Stimulated activated CD4-positive, alpha-beta T cell treated with anti-CD3 and anti-CD28 coated beads, Interleukin-2, amount 100 ng/mL, for 24 hours (primary cell): Measurements from ENCODE around the gene PACS1.
A peak's percentile ranks its signal among the peaks of the same experiment; 100 is the strongest.
"Not testable (repeated sequence)": the region's sequence is repeated elsewhere in the genome, so short reads cannot be mapped to it uniquely, and the experiment has no call there.

Experiments used
- DNase-seq, 2 donors: peaks; one replicate each; pipeline ENCODE4 v3.0.0-alpha.2; 2020

The PACS1 gene

DNA sequence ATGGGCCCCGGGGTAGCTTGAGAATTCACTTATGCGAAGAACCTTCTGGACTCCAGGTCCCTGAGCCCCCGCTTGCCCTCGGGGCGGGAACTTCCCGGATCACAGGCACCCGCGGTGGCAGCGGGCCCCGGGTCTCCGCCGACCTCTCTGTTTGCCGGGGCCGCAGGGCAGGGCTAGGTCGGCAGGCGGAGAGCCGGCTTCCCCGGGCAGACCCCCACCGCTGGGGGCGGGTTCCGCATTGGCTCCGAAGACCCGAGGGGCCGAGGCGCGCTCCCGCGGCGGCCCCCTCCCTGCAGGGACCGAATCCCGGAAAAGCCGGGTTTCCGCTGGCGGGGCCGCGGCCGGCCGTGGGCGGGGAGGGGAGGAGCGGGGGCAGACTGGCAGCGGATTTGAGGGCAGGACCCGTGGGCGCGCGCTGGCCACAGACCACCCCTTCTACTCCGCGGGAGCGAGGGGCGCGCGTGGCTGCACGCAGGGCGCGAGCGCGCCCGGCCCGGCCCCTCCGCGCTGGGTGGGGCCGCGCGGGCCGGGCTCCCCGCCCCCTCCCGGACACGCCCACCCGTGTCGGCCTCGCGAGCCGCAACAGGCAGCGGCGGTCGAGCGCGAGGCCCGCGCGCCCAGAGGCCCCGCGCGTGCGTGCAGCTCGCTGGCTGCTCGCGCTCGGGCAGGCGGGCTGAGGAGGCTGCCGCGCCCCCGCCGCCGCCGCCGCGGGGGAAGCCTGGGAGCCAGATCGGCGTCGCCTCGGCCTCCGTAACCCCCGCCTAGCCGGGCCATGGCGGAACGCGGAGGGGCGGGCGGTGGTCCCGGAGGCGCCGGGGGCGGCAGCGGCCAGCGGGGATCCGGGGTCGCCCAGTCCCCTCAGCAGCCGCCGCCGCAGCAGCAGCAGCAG, at the start of gene PACS1:
Gene PACS1, plus strand, starts transcription at position 558 of the 889 bp plus-strand sequence. Its CDS starts 215 bp downstream, at position 773.
- peak; percentile 72 to 82 for DNase-seq

DNA sequence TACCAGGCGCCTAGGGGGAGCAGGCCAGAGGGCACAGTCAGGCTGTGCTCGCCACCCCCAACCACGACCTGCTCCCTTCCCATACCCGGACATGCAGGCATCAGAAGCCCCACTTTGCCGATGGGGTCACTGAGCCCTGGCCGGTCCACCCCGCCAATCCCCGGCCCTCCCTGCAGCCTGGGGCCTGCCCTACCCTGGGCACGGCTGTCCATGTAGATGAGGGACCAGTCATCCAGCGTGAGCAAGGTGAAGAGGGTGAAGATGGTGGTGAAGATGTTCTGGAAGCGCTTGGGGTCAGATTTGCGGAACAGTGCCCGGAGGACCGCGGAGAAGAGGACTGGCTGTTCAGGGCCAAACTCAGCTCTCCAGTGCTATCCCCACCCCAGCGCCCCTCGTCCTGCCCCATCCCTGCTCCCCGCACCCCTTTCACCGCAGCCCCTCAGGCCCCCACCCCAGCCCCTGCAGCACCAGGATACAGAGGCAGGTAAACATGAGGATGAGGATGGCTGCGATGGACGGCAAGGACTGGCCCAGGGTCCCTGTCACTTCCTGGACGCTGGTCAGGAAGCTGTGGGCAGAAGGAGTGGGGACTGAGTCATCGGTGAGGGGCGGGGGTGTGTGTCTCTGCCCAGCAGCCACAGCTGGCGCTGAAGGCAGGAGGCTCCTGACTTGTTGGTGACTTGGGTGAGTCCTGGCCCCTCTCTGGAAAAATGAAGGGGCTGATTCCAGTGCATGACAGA, 49.3 kb upstream of the PACS1 start:
- no peak for DNase-seq

DNA sequence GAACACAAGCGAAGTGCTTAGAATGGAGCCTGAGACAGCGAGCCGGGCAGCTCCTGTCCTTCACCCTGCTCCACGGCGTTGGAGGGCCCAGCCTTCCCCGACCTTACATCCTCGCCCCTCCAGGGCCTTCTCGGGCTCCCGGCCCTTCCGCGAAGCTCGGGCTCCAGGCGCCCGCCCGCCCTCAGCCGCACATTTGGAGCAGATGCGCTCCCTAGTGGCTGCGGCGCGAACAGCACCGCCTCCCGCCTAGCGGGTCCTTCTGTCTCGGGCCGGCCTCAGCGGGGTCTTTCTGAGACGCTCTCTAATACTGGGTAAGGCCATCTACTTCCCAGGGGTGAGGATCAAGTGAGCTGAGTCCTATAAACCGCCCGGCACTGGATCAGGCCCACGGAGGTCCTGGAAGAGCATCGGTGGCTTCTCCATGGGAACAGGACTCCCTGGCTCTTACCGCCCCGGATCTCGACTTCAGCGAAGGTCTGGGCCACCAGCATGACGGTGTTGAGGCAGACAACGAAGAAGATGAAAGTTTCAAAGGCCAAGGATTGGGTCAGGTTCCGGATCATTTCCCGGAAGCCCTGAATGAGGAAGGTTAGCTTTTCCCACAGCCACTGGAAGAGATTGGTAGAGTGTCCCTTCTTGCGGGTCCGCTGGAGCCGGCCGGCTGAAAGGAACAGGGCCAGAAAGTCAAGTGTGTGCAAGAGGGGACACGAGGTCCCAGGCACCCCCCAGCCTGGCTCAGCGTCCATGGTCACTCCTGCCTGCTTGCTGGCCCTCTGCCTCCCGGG, 47.5 kb upstream of the PACS1 start:
- peak; percentile 88 to 89 for DNase-seq

DNA sequence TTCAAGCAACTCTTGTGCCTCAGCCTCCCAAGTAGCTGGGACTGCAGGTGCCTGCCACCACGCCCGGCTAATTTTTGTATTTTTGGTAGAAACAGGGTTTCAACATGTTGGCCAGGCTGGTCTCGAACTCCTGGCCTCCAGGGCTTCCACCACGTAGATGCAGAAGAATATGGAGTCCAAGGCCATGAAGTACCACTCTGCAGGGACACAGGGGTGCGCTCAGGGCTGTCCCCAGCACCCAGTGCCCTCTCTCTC, 47.0 kb upstream of the PACS1 start:
- DNase-seq = not testable (repeated sequence)

DNA sequence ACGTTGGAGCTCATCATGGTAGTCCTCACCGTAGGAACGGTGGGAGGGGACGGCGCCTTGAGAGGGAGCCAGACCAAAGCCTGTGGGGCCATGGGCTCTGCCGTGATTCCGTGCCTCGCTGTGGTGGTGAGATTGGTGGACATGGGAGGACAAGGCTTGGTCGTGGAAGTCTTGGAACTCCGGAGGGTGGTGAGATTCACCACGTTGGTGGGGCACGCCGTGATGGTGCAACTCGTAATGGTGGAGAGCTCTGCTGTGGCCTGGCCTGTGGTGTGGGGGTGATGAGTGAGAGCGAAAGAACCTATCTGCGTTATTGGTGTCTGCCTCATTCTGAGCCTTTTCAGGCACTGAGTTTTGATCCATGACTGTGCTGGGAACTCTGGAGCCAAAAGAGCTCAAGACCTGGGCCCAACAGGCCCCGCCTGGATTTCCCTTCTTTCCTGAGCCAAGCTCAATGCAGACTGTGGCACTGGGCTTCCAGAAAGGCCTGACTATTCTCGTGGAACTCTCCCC, 44.0 kb upstream of the PACS1 start, which contains the start of gene CATSPER1:
Gene CATSPER1, minus strand, starts transcription at position 463 of the 513 bp plus-strand sequence. Its CDS starts 100 bp downstream, at position 363.
- no peak for DNase-seq

DNA sequence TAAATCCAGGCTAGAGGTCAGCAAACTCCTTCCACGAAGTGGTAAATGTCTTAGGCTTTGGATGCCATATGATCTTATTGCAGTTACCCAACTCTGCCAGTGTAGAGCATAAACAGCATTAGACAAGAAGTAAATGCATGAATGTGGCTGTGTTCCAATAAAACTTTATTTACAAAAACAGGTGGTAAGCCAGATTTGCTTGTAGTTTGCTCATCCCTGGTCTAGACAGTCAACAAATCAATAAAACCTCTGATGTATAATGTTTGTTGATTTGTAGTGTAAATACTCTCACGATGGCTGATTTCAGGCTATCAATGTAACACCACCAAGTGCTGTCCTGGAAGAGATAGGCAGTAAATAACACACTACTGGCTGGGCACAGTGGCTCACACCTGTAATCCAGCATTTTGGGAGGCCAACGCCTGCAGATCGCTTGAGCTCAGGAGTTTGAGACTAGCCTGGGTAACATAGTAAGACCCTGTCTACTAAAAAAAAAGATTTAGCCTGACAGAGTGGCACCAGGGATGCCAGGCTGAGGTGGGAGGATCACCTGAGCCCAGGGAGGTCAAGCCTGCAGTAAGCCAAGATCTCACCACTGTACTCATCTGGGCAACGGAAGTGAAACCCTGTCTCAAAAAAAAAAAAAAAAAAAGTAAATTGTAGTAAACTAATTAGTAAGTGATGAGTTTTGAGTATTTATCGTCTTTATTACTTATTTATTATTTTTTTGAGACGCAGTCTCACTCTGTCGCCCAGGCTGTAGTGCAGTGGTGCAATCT, 36.9 kb upstream of the PACS1 start:
- no peak for DNase-seq

DNA sequence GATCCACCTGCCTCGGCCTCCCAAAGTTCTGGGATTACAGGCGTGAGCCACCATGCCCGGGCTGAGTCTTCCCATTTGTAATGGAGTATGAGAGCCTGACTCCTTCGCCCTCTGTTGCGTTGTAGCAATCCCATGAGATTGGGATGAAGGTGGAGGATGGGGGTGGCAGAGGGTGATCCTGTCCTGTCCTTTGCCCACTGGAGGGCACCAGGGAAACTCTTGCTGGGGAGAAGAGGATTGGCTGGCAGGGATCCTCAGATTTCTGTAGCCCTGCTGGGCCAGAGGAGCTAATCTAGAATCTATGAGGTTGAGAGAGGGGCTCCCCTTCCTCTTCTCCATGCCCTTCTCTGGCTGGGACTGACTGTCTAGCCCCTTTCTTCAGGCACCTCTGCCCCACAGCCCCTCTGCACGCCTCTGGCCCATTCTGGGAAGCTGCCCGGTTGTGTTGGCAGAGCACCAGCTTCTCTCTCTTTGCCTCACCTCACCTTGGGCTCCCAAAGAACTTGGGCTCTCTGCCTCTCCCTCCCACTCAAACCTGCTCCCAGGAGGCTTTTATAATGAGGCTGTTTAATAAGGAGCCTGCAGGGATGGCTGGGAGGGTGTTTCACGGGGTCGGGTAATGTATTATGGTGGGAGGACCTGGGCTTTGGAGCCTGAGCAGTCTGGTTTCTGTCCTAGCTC, 34.3 kb upstream of the PACS1 start:
- DNase-seq = no peak

DNA sequence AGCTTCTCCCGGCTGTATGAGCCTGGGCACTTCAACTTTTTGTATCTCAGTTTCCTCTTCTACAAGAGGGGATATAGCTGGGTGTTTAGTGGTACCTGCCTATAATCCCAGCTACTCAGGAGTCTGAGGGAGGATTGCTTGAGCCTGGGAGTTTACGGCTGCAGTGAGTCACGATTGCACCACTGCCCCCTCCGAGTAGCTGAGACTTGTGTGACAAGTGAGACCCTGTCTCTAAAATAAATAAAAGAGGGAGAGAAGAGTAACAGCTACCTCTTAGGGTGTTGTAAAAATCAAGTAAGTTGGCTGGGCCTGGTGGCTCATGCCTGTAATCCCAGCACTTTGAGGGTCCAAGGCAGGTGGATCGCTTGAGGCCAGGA, 33.8 kb upstream of the PACS1 start:
- no peak for DNase-seq

DNA sequence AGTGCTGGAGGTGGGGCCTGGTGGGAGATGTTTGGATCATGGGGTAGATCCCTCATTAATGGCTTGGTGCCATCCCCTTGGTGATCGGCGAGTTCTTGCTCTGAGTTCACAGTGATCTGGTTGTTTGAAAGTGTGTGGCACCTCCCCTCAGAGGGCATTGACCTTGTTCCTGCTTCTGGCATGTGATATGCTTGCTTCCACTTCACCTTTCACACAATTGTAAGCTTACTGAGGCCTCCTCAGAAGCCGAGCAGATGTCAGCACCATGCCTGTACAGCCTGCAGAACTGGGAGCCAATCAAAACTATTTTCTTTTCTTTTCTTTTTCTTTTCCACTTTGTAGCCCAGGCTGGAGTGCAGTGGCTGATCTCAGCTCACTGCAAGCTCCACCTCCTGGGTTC, 32.7 kb upstream of the PACS1 start:
- no peak for DNase-seq

DNA sequence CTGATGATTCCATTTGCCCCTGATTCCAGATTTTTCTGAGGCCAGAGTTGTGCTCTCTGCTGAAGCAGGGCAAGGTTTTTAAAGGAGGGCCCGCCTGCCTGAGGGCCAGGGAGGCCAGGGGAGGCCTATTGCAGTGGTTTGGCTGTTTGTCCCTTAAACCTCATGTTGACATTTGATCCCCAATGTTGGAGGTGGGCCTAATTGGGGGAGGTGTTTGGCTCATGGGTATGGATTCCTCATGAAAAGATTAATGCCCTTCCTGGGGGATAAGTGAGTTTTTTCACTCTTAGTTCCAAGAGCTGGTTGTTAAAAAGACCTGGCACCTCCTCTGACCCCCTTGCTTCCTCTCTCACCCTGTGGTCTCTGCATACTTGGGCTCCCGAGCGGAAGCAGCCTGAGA, 30.3 kb upstream of the PACS1 start:
- DNase-seq = no peak

DNA sequence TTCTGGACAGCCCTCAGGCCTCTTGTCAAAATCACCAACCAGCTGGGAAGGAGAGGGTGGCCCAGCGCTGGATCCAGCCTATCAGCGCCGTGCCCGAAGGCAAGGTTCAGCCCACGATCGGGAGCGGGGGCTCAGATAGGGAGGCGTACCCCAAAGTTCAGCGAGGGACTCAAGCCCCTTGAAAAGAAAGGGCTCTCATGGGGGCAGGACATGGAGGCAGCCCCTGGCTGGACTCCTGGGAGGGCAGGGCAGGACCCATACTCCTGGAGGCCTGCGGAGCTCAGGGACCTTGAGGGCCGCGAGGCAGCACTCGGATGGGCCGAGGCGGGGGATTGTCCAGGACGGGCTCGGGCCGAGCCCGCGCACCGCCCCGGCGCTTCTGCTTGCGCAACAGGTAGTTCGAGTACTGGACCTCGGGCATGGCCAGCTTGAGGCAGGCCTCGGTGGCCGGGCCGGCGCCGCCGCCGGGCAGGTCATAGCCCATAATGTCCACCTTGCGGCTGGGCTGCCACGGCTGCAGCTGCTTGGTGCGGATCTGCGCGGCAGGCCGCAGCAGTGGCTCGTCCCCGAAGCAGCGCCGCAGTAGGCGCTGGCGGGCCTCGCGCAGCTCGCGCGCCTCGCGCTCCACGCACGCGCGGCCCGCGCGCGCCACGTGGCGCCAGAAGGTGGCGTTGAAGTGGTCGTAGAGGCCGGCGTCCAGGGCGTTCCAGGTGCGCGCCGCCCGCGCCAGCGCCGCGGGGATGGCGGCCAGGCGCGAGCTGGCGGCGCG, 27.7 kb upstream of the PACS1 start:
- DNase-seq = no peak

DNA sequence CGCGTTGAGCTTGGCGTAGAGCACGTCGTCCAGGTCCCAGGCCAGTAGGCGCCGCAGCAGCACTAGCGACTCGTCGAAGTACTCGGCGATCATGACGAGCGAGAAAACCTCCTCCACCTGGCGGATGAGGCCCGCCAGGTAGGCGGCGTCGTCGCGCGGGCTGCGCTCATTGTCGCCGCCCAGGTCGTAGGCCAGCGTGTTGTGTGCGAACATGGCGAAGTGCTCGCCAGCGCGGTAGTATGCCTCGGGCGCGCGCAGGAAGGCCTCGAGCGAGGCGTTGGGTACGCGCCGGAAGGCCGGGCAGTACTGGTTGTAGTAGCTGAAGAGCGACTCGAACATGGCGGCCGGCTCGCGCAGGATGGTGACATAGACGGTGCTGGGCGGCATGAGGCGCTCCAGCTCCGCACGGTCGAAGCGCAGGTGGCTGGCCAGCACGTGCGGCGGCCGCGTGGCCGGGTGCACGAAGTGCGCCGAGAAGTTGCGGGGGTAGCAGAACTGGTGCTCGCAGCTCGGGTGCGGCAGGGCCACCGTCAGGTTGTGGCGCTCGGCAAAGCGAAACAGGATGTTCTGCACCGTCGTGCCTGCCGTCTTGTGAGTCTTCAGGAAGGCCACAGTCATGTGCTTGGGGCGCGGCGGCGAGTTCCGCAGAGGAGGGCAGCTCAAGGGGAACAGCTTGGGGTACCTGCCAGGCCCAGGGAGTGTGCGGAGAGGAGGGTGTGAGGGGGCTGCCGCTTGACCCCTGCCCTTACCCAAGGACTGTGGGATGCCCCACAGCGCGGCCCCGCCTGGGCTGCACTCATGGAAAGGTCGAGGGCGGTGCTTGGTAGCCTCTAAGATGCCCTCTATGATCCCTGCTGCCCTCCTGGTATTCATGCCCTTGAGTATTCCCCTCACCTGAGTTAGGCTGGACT, 26.8 kb upstream of the PACS1 start:
- no peak for DNase-seq

DNA sequence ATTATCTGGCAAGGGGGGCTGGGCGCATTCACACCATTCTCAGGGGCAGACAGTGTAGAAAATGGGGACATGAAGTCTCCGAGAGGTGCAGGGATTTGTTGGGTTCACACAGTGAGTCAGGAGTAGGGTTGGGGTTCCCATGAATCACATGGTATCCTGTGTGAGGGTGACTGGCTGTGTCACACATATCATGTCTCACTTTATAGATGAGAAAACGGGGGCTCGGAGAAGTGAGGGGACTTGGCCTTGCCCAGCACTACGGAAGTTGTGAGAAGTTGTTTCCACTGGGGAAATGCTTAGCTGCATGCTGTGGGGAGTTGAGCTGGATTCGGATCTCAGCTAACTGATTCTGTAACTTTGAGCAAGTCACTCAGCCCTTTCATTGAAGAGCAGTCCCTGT, 25.3 kb upstream of the PACS1 start:
- no peak for DNase-seq

DNA sequence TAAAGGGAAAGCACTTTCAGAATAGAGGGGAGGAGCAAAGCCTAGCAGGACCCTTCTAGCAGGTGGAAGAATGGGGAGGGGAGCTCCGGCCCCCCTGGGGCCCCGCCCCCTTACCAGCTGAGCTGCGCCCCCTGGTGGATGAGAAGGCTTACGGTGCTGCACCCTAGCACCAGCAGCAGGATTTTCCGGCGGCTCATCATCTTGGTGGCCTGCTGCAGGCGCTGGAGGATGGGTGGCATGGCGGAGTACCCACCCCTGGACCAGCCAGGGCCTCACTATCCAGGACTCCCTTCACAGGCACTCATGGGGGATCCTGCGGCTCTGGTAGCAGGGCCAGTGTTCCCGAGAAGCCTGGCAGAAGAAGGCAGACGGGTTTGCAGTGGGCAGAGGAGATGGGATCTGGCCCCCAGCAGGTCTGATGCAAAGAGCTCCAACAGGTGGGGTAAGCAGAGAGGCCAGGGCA, 24.9 kb upstream of the PACS1 start:
- DNase-seq = peak; percentile 84 to 91

DNA sequence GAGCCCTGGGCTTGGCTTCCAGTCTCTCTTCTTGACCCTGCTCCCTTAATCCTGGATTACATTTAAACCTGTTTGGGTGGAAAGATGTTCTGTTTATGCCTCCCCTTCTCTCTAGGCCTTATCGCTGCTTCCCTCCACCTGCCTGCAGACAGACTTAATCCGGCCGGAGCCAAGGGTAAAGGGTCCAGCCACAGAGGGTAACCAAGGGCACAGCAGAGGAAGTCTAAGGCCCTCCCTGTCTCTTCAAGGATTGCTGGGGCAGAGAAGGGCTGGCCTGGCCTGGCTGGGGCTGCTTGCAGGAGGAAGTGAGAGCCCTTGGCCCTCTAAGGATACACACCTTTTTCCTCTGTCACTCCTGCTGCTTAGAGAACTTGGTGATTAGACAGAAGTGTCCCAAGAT, 23.2 kb upstream of the PACS1 start:
- DNase-seq = no peak

DNA sequence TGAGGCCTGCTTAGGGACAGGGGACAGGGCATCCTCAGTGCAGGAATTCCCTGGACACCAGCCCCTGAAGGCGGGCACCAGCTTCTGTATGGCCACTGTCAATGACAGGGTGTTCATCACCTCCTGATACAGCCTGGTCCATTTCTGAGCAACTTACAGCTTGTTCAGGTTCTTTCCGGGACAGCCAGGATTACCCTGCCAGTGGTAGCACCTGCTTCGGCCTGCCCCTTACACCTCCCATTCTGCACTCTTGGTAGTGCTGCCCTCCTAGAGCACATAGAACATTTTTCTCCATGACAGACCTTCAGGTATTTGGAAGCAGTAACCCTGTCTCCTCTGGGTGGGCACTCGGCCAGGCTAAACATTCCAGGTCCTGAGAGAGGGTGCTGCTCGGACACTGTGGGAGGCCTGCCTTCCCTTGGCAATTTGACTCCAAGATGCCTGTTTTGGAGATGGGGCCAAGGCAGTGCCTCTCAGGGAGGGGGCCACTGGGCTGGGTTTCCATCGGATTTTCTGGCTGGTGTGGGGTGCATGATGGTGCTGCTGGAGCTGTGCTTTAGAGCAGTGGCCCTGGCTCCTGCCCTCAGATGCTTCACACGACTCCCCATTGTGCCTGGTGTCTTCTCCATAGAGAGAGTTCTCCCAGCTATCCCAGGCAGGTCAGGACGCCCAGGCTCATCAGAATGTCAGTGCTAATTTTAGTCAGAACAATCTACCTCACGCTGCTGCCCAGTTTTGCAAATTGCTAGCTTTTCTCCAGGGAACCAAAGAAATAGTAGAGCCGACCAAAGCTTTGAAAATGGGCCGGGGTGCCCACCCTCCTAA, 22.3 kb upstream of the PACS1 start:
- no peak for DNase-seq

DNA sequence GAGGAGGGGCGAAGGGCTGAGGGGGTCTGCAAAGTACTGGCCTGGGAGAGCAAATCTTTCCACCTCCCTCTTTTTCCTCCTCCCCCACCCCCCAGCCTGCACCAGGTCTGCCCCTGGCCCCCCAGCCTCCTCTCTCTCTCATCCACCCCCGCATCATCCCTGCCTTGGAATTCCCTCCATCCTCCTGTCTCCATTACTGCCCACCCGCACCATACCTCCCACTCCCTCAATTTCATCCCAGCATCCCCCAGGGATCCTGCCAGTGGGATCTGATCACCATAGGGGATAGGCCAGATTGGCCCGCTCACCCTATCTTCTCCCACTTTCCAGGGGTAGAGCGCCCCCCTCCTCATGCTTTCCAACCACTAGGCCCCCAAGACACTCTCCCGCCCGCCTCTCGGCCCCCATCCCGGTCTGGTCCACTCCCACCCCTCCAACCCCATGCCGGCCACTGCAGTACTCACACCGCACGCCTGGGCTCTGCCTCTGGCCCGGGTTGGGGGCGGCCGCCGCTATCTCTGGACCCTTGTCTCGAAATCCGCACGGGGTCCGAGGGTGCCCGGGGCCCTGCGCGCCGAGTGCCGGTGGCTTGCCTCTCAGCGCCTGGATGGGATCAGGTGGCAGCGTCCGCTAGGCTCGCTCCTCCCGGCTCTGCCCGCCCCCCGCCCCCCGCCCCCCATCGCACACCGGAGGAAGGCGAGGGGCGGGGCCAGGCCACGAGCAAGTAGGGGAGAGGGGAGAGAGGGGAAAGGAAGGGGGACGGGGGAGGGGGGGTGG, 21.3 kb upstream of the PACS1 start, which contains the start of gene GAL3ST3:
Gene GAL3ST3, minus strand, starts transcription at position 615 of the 777 bp plus-strand sequence. CDS start 3,746 bp downstream, outside the sequence.
- no peak for DNase-seq
